Endothelial cell of umbilical vein (primary cell): Measurements from ENCODE around the gene CRACR2A. TPM values are rescaled to one million over a fixed set of nuclear protein-coding genes. Genes with fewer than 3 reads are reported as not detected.

ENCODE experiments used
- polyA plus RNA-seq, 4 experiments: library from polyadenylated mRNA; depleted of rRNA in 3 of 4; stranded (reverse) in 3 of 4; unstranded in 1 of 4; fragments of >200 nt; gene quantifications; 2 replicates each; pipeline versions ENCODE4 v1.2.1 to v1.2.3, GENCODE V29; 2011 to 2012; ENCODE audit warnings: missing spikeins in 1 of 4
- small RNA-seq: library from RNA; depleted of rRNA; stranded (forward); fragments of <200 nt; gene quantifications from one replicate; pipeline ENCODE3, GENCODE V24; 2012; ENCODE audit warnings: low replicate concordance, low read depth; ENCODE audit not compliant: insufficient read depth, insufficient read length
- total RNA-seq: library from RNA; stranded (reverse); gene quantifications from 2 replicates; pipeline ENCODE4 v1.2.3, GENCODE V29; 2021

The CRACR2A gene
- total and polyA plus RNA-seq, 2 donors (not counting 3 experiments of a cell fraction or from before 2014, with no cell fraction given): 4.4 to 15.9 TPM

Small RNA genes lying within 50 kb of the gene (small RNA-seq; reads per million reads assigned to genes)
- not detected for gene RNU6-174P

Other genes with a start within 250 kb of the CRACR2A start
- 4.9 and 6.3 TPM in 2 replicates for gene PARP11, start 120.3 kb upstream of the CRACR2A start, total RNA-seq
- 2.9 and 3.0 TPM in 2 replicates for gene PARP11, start 120.3 kb upstream of the CRACR2A start, polyA plus RNA-seq